Measurements from ENCODE around the gene LRP8.

LRP8 gene

DNA sequence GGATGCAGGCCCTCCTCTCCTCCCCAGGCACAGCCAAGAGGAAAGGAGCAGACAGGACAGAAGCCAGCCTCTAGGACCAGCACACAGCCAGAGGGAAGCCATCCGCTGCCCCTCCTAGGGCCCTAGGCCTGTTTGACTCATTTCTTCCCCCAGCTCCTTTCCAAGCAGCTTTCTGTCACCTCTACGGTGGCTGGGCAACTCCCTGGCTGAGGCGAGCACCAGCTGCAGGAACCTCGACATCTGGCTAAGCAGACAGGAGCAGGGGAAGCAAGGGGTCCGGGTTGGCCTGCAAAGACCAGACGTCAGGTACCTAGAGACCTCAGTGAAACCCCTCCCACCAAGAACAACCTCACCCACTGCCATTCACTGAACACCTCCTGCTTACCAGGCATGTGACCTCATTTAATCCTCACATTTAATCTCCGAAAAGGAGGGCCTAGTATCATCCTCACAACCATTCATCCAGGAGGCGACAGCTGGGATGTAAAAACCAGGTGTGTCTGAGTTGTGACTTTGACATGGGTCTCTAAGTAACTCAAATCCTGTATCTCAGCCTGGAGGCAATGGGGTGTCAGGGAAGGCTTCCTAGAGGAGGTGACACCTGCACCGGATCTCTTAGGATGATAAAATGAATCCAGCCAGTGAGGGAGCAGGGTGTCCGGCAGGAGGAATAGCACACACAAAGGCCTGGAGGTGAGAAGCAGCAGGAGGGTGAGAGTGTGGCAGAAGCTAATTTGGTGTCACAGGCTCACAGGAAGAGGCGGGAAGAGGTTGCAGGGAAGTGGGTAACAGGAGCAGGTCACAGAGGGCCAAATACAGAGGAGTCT is 5.9 kb downstream of the LRP8 start:
- DNase-seq (ENCODE audit: low read depth) = no peak

DNA sequence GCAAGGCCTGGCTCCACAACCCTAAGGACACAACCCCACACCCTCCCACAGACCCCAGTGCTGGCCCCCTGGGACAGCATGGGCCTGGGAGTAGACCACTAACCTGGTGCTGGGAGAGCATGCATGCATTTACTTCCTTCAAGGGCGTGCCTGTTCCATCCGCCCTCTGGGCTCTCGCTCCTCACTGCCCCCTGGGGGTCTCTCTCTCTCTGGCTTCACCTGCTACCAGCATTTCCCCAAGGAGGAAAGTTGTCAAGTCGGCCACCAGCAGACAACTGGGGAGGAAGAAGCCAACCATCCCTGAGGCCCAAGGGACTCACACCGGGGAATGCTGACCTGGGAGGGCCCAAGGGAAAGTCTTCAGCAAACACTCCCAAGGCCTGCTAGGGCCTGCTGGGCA is 6.5 kb downstream of the LRP8 start:
- DNase-seq (ENCODE audit: low read depth) = no peak

DNA sequence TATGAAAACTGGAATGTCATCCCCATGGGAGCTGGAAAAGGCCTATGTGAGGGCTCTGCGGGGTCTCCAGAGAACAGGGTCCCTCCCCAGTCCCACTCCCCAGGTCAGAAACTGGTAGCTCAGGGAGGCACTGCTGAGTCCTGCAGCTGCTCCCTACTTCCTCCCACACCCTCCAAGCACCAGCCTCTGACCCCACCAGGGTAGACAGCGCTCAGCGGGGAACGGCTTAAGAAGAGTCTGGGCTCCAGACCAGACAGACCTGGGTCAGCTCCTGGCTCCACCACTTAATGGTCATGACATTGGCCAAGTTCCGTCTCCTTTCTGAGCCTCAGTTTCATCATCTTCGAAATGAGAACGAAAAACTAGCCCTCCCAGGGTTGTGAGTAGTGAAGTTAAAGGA is 7.2 kb downstream of the LRP8 start:
- no peak for DNase-seq (ENCODE audit: low read depth)

GRCh38 chr1:53319296-53320101 is 8.4 kb downstream of the LRP8 start:
- no peak for DNase-seq (ENCODE audit: low read depth)

DNA sequence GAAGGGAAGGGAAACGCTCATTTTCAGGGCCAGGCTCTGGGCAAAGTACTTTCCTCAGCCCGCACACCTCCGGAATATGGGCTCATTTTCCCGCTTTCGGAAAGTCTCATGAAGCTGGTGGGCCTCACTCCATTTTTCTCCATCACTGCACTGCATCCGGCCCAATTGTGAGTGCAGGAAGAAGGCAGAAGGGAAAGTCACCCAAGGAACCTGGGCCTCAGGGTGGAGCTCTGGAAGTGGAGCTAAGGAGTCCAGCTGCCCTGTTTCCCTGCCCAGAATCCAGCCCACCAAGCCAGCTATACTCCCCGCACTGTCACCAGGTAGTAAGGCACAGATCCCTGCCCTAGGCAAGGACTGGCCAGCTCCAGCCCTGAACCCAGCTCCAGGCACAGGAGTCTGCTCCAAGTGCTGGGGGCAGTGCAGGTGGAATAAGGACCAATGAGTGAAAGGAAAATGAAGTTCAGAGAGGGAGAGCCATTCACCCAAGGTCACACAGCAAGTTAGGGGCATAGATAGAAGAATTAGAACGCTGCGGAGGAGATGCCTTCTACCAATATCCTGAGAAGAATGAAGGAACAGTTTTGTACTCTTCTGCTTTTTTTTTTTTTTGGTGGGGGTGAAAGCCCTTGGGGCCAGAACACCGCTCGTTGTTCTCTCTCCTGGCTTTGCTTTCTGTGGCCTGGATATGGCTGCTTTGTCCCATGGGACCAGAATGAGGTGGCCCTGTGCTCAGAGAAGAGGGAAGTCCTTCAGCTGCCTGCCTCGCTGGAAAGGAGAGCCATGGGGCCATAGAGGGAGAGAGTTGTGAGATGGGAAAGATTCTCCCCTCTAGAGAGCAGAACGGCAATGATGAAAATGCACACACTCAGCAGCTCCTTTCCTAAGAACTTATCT is 10.0 kb downstream of the LRP8 start:
- no peak for DNase-seq (ENCODE audit: low read depth)

DNA sequence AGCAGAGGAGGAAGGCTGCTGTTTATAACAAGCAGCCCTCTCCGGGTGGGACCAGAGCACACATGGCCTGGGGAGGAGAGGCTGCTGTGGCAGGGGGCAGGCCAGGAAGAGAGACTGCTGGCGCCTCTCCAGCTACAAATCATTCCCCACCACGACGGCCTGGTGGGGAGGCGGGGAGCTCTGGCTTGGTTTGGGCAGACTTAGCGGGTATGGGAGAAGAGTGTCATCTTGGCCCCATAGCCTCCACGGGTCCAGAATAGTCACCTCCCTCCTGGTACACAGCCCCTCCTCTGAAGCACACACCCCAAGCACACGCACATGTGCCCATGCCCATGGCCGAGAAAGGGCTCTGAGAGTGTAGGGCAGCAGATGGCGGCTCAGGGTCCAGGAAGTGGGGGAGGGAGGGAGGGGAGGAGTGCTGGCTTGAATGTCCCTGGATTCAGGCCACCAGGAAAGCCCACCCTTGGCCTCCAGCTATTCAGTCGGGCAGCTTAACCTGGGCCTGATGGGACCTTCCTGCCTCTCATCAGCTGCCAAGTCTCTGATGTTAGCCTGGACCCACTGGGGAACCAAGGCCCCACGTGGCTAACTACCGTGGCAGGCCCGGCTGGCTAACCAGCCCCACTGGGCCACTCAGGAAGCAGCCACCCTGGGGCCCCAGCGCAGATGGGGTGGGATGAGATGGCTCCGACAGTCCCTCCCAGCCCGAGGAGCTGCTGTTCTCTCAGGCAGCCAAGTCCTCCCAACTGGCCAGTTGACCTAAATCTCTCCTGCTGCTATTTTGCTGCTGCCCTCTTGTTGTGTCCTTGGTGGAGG is 10.9 kb downstream of the LRP8 start:
- no peak for DNase-seq (ENCODE audit: low read depth)

GRCh38 chr1:53316424-53316765 is 11.5 kb downstream of the LRP8 start:
- no peak for DNase-seq (ENCODE audit: low read depth)

GRCh38 chr1:53315456-53316423 is 12.1 kb downstream of the LRP8 start:
- no peak for DNase-seq (ENCODE audit: low read depth)

DNA sequence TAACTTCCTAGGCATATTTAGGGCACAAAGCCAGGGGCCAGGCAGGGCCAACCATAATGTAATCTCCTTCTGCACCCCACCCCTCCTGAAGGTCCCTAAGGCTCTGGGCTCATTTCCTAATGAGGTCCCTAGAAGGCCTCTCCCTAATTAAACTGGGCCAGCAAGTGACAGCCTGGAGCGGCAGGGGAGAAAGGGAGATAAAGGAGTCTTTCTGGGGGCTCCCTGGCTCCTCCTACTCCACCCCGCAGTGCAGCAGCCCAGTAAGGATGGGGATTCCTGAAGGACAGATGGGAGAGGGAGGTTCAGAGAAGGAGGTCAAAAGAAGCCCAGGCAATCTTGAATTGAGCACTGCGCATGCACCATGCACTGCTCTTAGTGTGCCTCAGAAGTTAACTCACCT is 12.8 kb downstream of the LRP8 start:
- no peak for DNase-seq (ENCODE audit: low read depth)

GRCh38 chr1:53314606-53315005 is 13.3 kb downstream of the LRP8 start:
- DNase-seq (ENCODE audit: low read depth) = no peak

DNA sequence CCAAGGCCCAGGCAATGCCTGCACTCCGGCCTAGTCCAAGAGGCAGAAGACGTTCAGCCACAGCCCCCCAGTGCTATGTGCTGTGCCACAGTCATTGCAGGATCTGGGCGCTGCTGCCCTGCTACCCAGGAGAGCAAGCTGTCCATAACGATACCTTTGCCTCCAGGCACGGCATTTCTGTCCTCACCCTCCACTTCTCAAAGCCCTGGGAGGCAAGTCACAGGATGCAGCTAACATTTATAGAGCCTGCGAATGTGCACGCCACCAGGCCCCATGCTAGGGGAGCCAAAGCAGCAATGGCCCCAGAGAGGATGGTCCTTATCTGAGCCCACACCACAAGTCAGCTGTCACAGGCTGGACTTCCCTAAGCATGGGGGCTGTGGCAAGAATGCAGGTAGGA is 13.8 kb downstream of the LRP8 start:
- no peak for DNase-seq (ENCODE audit: low read depth)

- DNase-seq (ENCODE audit: low read depth) = no peak
Observed at GRCh38 chr1:53313556-53313955, 14.3 kb downstream of the LRP8 start.

- no peak for DNase-seq (ENCODE audit: low read depth)
Observed at GRCh38 chr1:53311702-53312305, 16.1 kb downstream of the LRP8 start.

- DNase-seq (ENCODE audit: low read depth) = no peak
Observed at GRCh38 chr1:53310847-53311681, 16.8 kb downstream of the LRP8 start.

GRCh38 chr1:53309802-53310201 is 18.1 kb downstream of the LRP8 start:
- DNase-seq (ENCODE audit: low read depth) = no peak

- DNase-seq (ENCODE audit: low read depth) = no peak
Observed at GRCh38 chr1:53308506-53308905, 19.4 kb downstream of the LRP8 start.

GRCh38 chr1:53307037-53307436 is 20.8 kb downstream of the LRP8 start:
- no peak for DNase-seq (ENCODE audit: low read depth)

- DNase-seq (ENCODE audit: low read depth) = no peak
Observed at GRCh38 chr1:53306168-53306567, 21.7 kb downstream of the LRP8 start.

DNA sequence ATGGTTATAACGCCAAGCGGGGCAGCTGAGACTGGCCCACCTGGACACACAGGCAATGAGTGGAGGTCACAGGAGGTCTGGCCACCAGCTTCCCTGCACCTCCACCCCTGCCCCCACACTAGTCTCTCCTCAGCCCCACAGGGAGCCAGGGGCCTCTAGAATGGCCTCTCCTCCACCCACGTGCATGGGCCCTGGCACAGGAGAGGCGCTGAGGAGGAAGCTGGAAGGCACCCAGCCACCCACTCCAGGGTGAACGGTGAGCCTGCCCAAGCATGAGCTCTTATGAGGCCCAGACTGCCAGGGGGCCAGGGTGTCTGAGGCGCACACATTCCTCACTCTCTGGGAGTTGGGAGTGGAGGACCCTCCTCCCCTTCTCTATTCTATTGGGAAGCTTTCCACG is 22.2 kb downstream of the LRP8 start:
- no peak for DNase-seq (ENCODE audit: low read depth)

Measured in stimulated activated CD8-positive, alpha-beta memory T cell treated with anti-CD3 and anti-CD28 coated beads, Interleukin-15, amount 100 ng/mL, for 24 hours (primary cell).